Erythroblast (primary cell): Measurements from ENCODE around the gene ZBTB20.

ENCODE experiments used
- GATA1 ChIP-seq: IDR thresholded peaks from 2 replicates; pipeline ENCODE4 v1.6.1; 2011; ENCODE audit warnings: low read depth, mild to moderate bottlenecking, control low read depth, low read length, moderate library complexity
- POLR2A ChIP-seq: IDR thresholded peaks from 2 replicates; pipeline ENCODE4 v1.6.1; 2011; ENCODE audit warnings: mild to moderate bottlenecking, low read length

- TF ChIP-seq POLR2A: no peak
- no peak for TF ChIP-seq GATA1
These were observed 693.7 kb downstream of the ZBTB20 start for GRCh38 chr3:114453361-114453780.
